Breast epithelium (tissue), 4 donors: Measurements from ENCODE around the gene ABCG2. TPM values are rescaled to one million over a fixed set of nuclear protein-coding genes. Genes with fewer than 3 reads are reported as not detected.

Experiments
- DNase-seq, 2 donors: peaks; one replicate each; pipeline ENCODE4 v3.0.0-alpha.2; 2019; ENCODE audit warnings: low spot score in 2 of 2
- H3K27ac ChIP-seq, 2 donors: fragments of 200-600 bp; sonication (generic) in 1 of 2; one replicate each; pipeline ENCODE4 v1.5.1; 2016 to 2019; ENCODE audit warnings: mild to moderate bottlenecking in 1 of 2
- H3K27me3 ChIP-seq, 2 donors: fragments of 200-600 bp; sonication (generic) in 1 of 2; one replicate each; pipeline versions ENCODE4 v1.5.1 to v1.6.0; 2017 to 2019; ENCODE audit warnings: control low read depth in 1 of 2, mild to moderate bottlenecking in 1 of 2
- H3K36me3 ChIP-seq: fragments of 200-600 bp; one replicate; pipeline ENCODE4 v1.5.1; 2019
- H3K4me1 ChIP-seq, 2 donors: fragments of 200-600 bp; sonication (generic); one replicate each; pipeline ENCODE4 v1.5.1; 2016 to 2019; ENCODE audit warnings: control low read depth in 1 of 2
- H3K4me3 ChIP-seq, 3 donors: fragments of 200-600 bp; sonication (generic); 1 replicate in 2 of 3; 2 replicates in 1 of 3; pipeline ENCODE4 v1.5.1; 2016 to 2019; ENCODE audit warnings: mild to moderate bottlenecking in 3 of 3, moderate library complexity in 2 of 3
- H3K9me3 ChIP-seq, 2 donors: fragments of 200-600 bp; sonication (generic) in 1 of 2; one replicate each; pipeline ENCODE4 v1.5.1; 2016 to 2019; ENCODE audit warnings: control low read depth in 1 of 2
- CTCF ChIP-seq, 3 donors: fragments of 450-650 bp; IDR thresholded peaks; one replicate each; pipeline ENCODE4 v1.5.1; 2016 to 2017; ENCODE audit warnings: antibody characterized with exemption in 3 of 3, mild to moderate bottlenecking in 3 of 3, moderate library complexity in 3 of 3
- POLR2A ChIP-seq: fragments of 450-650 bp; IDR thresholded peaks from one replicate; pipeline ENCODE4 v1.6.1; 2016; ENCODE audit warnings: antibody characterized with exemption, mild to moderate bottlenecking, moderate library complexity
- POLR2AphosphoS5 ChIP-seq, 3 donors: sonication (generic); formaldehyde crosslinking; IDR thresholded peaks; one replicate each; pipeline ENCODE4 v1.6.1; 2017; ENCODE audit warnings: antibody characterized with exemption in 3 of 3
- intact Hi-C: fragments of 100-400 bp; cut with DNase I; formaldehyde crosslinking; loops from one replicate; pipeline ENCODE4 v1.15.1; 2023; ENCODE audit warnings: low total_unique reads
- total RNA-seq, 3 donors: library from RNA; depleted of rRNA; stranded (reverse); fragments of >200 nt; gene quantifications; one replicate each; pipeline ENCODE4 v1.1.0, GENCODE V29; 2016

The ABCG2 gene
- total RNA-seq, 3 donors from 2014 or later: 2.6 to 8.6 (median 6.9) TPM

- Histone ChIP-seq H3K36me3 (no peaks in the 10 kb centered on the region), H3K27ac (no peak overlapping the region), H3K9me3 (no peaks in the 10 kb centered on the region), H3K27me3 (no peaks in the 10 kb centered on the region), H3K4me1 (no peaks in the 10 kb centered on the region), H3K4me3 (no peak overlapping the region)
- no peak for TF ChIP-seq POLR2A
- no peak for TF ChIP-seq CTCF (IDR thresholded peaks at IDR 0.05)
- TF ChIP-seq POLR2AphosphoS5 (IDR thresholded peaks at IDR 0.05): no peak
- DNase-seq: no peak
- intact Hi-C loops: no loop called here
Measured at GRCh38 chr4:88102026-88102425, 56.4 kb downstream of the ABCG2 start.

GRCh38 chr4:88101165-88101564, 57.3 kb downstream of the ABCG2 start:
- H3K4me1 ChIP-seq: no peaks in the 10 kb centered on the region
- no peak for DNase-seq
- TF ChIP-seq CTCF (IDR thresholded peaks at IDR 0.05) (no peak), POLR2AphosphoS5 (IDR thresholded peaks at IDR 0.05) (no peak), POLR2A (no peak)

DNA sequence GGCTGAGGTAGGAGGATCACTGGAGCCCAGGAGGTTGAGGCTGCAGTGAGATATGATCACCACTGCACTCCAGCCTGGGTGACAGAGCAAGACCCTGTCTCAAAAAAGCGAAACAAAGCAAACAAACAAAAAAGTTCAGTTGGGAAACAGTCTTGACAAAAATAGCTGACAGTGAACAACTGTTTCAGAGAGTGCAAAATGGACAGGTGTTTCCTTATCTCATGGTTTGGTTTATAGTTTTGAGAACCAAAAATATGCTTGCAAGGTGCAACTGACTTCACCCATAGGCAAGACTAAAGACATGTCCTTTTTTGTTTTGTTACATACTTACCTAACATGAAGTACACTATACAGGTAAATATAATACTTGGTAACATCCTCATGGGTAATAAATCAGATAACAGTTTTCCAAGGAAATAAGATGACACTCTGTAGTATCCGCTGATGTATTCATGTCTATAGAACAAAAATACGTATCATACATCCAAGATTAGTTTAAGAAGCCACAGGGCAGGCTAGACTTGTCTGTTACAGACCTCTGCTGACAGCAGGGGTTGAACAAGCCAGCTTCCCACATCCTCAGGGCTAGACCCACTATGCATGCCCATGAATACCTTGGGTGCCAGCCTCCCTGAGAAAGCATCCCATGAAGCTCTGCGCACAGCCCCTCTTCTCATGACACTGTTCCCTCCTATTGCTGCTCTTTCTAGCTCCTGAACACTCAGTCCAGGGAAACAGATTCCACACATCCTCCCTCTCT, 59.3 kb downstream of the ABCG2 start:
- no peak for DNase-seq
- no peak for TF ChIP-seq POLR2AphosphoS5 (IDR thresholded peaks at IDR 0.05)
- TF ChIP-seq CTCF (IDR thresholded peaks at IDR 0.05): no peak
- no peak for TF ChIP-seq POLR2A
- intact Hi-C loops: no loop called here
- Histone ChIP-seq H3K4me1 (no peaks in the 10 kb centered on the region), H3K36me3 (no peaks in the 10 kb centered on the region), H3K4me3 (no peak overlapping the region), H3K9me3 (no peaks in the 10 kb centered on the region), H3K27me3 (no peaks in the 10 kb centered on the region), H3K27ac (no peak overlapping the region)

More at GRCh38 chr4:88101165-88101564, 57.3 kb downstream of the ABCG2 start:
- Histone ChIP-seq H3K9me3 (no peaks in the 10 kb centered on the region), H3K4me3 (no peak overlapping the region), H3K36me3 (no peaks in the 10 kb centered on the region), H3K27ac (no peak overlapping the region), H3K27me3 (no peaks in the 10 kb centered on the region)
- intact Hi-C loops: no loop called here

- no peaks in the 10 kb centered on the region for H3K9me3 ChIP-seq
- no peaks in the 10 kb centered on the region for H3K4me1 ChIP-seq
- H3K4me3 ChIP-seq: no peak overlapping the region
- H3K27ac ChIP-seq: no peak overlapping the region
- no peaks in the 10 kb centered on the region for H3K36me3 ChIP-seq
- TF ChIP-seq CTCF (IDR thresholded peaks at IDR 0.05) (no peak), POLR2A (no peak), POLR2AphosphoS5 (IDR thresholded peaks at IDR 0.05) (no peak)
- intact Hi-C loops: no loop called here
- no peak for DNase-seq
- H3K27me3 ChIP-seq: no peaks in the 10 kb centered on the region
Measured at GRCh38 chr4:88097781-88098180, 60.7 kb downstream of the ABCG2 start.

GRCh38 chr4:88097301-88097700, 61.1 kb downstream of the ABCG2 start:
- H3K36me3 ChIP-seq: no peaks in the 10 kb centered on the region
- H3K9me3 ChIP-seq: no peaks in the 10 kb centered on the region
- TF ChIP-seq CTCF (IDR thresholded peaks at IDR 0.05): no peak
- TF ChIP-seq POLR2A: no peak
- no peak for TF ChIP-seq POLR2AphosphoS5 (IDR thresholded peaks at IDR 0.05)
- H3K4me1 ChIP-seq: no peaks in the 10 kb centered on the region
- H3K27ac ChIP-seq: no peak overlapping the region
- no peaks in the 10 kb centered on the region for H3K27me3 ChIP-seq
- no peak for DNase-seq
- no peak overlapping the region for H3K4me3 ChIP-seq
- intact Hi-C loops: no loop called here
